ENCODE measurements around the gene RBPMS2.
A peak's percentile ranks its signal among the peaks of the same experiment; 100 is the strongest.

RBPMS2 gene

DNA sequence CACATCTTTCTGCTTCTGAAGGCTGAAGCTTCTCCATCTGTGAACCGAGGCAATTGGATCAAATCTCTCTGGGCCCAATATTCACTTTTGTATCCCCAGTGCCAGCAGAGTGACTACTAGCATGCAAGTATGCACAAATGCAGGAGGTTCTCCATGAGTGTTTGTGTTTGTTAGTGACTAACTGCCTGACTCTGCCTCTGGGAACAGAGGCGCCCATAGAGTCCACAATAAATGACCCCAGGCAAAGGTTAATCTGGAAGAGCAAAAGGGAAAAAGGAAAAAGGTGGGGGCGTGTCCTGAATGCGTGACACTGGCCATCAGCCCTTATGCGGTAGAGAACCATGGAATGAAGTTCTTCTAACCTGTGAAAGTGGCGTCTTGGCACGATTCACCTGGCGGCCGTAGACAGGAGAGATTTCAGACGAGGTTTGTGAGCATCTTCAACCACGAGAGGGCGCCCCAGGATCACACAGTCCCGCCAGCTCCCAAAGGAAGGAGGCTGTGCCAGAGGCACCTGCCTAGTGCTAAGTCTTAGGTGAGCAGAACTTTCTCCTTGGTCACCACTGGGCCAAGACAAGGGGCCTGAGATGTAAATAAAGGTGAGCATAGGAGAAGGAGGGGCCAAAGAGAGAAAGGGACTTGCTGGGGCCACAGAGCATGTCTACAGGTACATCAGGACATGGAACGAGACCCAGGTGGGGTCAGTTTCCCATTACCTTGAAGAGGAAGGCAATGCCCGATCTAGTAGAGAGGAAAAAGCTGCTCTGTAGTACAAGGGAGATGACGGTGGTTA is 44.2 kb downstream of the RBPMS2 start:
- no peak overlapping the region for H3K4me3 ChIP-seq (ENCODE audit: low read depth, low read length)
- peak; percentile 75 for DNase-seq (ENCODE audit: low read depth)
- TF ChIP-seq, protein P1, sequence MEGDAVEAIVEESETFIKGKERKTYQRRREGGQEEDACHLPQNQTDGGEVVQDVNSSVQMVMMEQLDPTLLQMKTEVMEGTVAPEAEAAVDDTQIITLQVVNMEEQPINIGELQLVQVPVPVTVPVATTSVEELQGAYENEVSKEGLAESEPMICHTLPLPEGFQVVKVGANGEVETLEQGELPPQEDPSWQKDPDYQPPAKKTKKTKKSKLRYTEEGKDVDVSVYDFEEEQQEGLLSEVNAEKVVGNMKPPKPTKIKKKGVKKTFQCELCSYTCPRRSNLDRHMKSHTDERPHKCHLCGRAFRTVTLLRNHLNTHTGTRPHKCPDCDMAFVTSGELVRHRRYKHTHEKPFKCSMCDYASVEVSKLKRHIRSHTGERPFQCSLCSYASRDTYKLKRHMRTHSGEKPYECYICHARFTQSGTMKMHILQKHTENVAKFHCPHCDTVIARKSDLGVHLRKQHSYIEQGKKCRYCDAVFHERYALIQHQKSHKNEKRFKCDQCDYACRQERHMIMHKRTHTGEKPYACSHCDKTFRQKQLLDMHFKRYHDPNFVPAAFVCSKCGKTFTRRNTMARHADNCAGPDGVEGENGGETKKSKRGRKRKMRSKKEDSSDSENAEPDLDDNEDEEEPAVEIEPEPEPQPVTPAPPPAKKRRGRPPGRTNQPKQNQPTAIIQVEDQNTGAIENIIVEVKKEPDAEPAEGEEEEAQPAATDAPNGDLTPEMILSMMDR (IDR thresholded peaks at IDR 0.05; ENCODE audit: control insufficient read depth, extremely low read depth, insufficient read depth): peak; percentile 90

DNA sequence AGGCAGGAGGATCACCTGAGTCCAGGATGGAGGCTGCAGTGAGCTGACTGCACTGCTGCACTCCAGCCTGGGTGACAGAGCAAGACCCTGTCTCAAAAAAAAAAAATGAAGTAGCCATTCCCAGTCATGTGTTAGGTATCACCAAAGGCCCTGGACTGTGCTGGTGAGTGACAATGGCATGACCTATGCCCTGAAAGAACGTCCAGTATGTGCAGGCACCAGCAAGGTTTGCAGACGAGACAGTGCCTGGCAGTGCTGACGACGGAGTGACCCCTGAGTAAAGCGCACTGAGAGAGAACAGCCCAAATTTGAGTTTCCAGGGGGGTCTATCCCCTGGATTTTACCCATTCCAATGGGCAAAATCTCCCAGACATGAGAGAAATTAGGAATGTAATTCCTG is 45.2 kb downstream of the RBPMS2 start:
- TF ChIP-seq, protein P1 (IDR thresholded peaks at IDR 0.05; ENCODE audit: control insufficient read depth, extremely low read depth, insufficient read depth): no peak
- no peak overlapping the region for H3K4me3 ChIP-seq (ENCODE audit: low read depth, low read length)
- DNase-seq (ENCODE audit: low read depth): no peak

DNA sequence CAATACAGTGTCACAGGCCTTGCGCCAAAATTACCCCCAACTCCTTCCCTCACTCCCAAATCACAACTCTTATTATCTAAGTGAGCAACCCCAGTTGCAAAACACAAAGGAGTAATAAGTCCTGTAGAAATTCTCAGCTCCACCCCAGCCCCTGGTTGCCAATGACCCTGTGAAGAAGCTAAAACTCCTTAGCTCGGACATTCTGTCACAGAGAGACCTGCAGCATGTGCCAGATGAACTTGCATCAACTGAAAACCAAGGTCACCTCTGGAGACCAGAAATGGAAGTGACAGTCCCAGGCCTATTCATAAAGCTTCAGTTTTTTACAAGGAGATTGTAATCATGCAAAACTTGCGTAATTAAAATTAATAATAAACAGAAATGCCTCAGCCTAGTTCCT is 55.2 kb downstream of the RBPMS2 start:
- no peak overlapping the region for H3K4me3 ChIP-seq (ENCODE audit: low read depth, low read length)
- TF ChIP-seq, protein P1 (IDR thresholded peaks at IDR 0.05; ENCODE audit: control insufficient read depth, extremely low read depth, insufficient read depth): no peak
- no peak for DNase-seq (ENCODE audit: low read depth)

DNA sequence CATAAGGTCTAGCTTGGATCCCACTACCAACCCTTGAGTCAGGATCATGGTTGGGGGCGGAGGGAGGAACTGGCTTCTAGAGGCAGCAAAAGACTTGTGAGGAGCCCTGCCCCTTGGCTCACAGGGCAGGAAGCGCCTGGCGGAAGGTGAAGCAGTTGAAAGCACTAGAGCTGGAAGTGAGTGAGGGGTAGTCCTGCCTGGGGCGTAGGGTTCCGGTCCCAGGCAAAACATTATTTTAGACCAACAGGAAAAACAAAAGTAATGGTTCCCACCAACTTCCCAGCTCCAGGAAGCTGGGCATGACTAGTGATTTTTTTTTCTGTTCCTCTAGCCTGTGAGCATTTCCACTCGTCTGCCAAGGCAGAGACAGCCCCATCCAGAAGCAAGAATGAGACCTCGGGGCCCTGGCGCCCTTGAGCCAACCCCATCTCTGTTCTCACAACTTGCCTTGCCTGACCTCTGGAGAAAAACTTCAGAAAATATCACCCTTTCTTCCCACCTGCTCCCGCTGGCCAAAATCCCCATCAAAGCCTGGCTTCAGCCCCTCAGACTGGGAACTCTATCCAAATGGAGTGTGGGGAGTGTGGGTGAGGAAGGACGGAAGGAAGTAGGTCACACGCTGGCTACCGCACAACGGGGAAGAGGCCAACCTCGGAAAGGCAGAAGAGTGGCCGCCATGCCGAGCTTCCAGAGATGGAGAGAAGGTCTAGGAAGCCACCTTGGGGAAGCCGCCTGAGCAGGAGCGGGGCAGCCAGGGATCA is 57.5 kb downstream of the RBPMS2 start:
- no peak for DNase-seq (ENCODE audit: low read depth)
- H3K4me3 ChIP-seq (ENCODE audit: low read depth, low read length): no peak overlapping the region
- TF ChIP-seq, protein P1 (IDR thresholded peaks at IDR 0.05; ENCODE audit: control insufficient read depth, extremely low read depth, insufficient read depth): no peak

DNA sequence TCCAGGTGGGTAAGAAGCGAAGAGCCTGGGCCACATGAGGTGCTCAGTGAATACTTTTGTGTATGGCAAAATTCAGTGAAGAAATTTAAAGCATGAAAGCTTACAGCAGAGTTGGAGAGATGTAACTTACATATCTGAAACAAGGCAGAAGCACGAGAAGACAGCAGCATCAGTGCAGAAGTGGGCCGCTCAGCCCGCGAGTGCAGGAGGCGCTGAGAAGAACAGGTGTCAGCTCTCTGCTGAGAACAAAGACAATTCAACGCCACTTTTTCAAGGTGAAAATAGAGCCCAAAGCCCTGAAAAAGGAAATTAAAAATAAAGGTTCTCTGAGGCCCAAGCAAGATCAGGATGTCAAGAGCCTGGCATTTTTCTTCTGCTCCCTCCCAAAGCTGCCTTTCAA is 58.3 kb downstream of the RBPMS2 start:
- no peak for DNase-seq (ENCODE audit: low read depth)
- no peak overlapping the region for H3K4me3 ChIP-seq (ENCODE audit: low read depth, low read length)
- TF ChIP-seq, protein P1 (IDR thresholded peaks at IDR 0.05; ENCODE audit: control insufficient read depth, extremely low read depth, insufficient read depth): no peak

DNA sequence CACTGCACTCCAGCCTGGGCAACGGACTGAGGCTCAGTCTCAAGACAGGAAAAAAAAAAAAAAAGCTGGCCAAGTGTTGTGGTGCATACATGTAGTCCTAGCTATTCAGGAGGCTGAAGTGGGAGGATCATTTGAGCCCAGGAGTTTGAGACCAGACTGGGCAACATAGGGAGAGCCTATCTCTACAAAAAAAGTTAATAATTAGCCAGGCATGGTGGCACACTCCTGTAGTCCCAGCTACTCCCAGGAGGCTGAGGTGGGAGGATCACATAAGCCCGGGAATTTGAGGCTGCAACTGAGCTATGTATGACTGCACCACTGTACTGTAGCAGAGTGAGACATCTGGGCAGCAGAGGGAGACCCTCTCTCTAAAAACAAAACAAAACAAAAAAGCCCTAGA is 58.9 kb downstream of the RBPMS2 start:
- TF ChIP-seq, protein P1 (IDR thresholded peaks at IDR 0.05; ENCODE audit: control insufficient read depth, extremely low read depth, insufficient read depth): no peak
- DNase-seq (ENCODE audit: low read depth): no peak
- no peak overlapping the region for H3K4me3 ChIP-seq (ENCODE audit: low read depth, low read length)

All from LNCaP clone FGC (cell line).